GM18868 (cell line): ENCODE results near the gene TECTA.

Experiments
- ATAC-seq: cut with Tn5 transposase; IDR thresholded peaks from one replicate; pipeline ENCODE4 v1.9.1; 2021; ENCODE audit warnings: mild to moderate bottlenecking, moderate library complexity; ENCODE audit not compliant: unreplicated experiment

Gene TECTA

GRCh38 chr11:121122328-121122727 lies 21.3 kb downstream of the TECTA start:
- no peak for ATAC-seq

- ATAC-seq, result no peak
These were observed 22.5 kb downstream of the TECTA start for GRCh38 chr11:121123496-121124069.

GRCh38 chr11:121127809-121128208 lies 26.8 kb downstream of the TECTA start:
- ATAC-seq, result no peak

- no peak for ATAC-seq
These were observed 28.6 kb downstream of the TECTA start for GRCh38 chr11:121129362-121130340.

- ATAC-seq, result no peak
These were observed 30.6 kb downstream of the TECTA start for GRCh38 chr11:121131656-121132055.

- ATAC-seq, result no peak
These were observed 31.4 kb downstream of the TECTA start for GRCh38 chr11:121132211-121132976.

- no peak for ATAC-seq
These were observed 33.8 kb downstream of the TECTA start for GRCh38 chr11:121134741-121135312.

GRCh38 chr11:121137005-121137404 lies 36.0 kb downstream of the TECTA start:
- ATAC-seq, result no peak

- ATAC-seq, result no peak
These were observed 37.2 kb downstream of the TECTA start for GRCh38 chr11:121138259-121138658.

- ATAC-seq, result no peak
These were observed 39.3 kb downstream of the TECTA start for GRCh38 chr11:121140369-121140768.

GRCh38 chr11:121141066-121141465 lies 40.0 kb downstream of the TECTA start:
- no peak for ATAC-seq

- no peak for ATAC-seq
These were observed 42.9 kb downstream of the TECTA start for GRCh38 chr11:121143921-121144320.

- no peak for ATAC-seq
These were observed 43.7 kb downstream of the TECTA start for GRCh38 chr11:121144723-121145122.

- no peak for ATAC-seq
These were observed 44.8 kb downstream of the TECTA start for GRCh38 chr11:121145826-121146225.

- no peak for ATAC-seq
These were observed 48.1 kb downstream of the TECTA start for GRCh38 chr11:121149116-121149515.

- no peak for ATAC-seq
These were observed 50.2 kb downstream of the TECTA start for GRCh38 chr11:121151207-121151688.

- no peak for ATAC-seq
These were observed 51.7 kb downstream of the TECTA start for GRCh38 chr11:121152764-121153163.

- no peak for ATAC-seq
These were observed 52.4 kb downstream of the TECTA start for GRCh38 chr11:121153472-121153871.

- no peak for ATAC-seq
These were observed 53.7 kb downstream of the TECTA start for GRCh38 chr11:121154486-121155314.

GRCh38 chr11:121157756-121158155 lies 56.7 kb downstream of the TECTA start:
- no peak for ATAC-seq
